Endothelial cell of umbilical vein (primary cell): Measurements from ENCODE around the gene RPS6KL1. TPM values are rescaled to one million over a fixed set of nuclear protein-coding genes. Genes with fewer than 3 reads are reported as not detected.

ENCODE experiments used
- BruUV-seq: library from RNA; stranded (reverse); fragments of 400-500 nt; replicated peaks from 2 replicates; lab custom pipeline; 2021; lab: Mats Ljungman, UMichigan
- CTCF ChIA-PET: fragments of 300-600, 350-600 bp; sonication (Branson Sonifier 250); formaldehyde crosslinking; loops from one replicate; lab custom pipeline; 2021; ENCODE audit warnings: antibody characterized with exemption, inconsistent platforms; lab: Charles Lee
- POLR2A ChIA-PET: fragments of 300-600, 350-600 bp; sonication (Branson Sonifier 250); formaldehyde crosslinking; loops from one replicate; lab custom pipeline; 2021; ENCODE audit warnings: antibody characterized with exemption, inconsistent platforms; lab: Charles Lee
- DNase-seq: peaks from one replicate; pipeline ENCODE4 v3.0.0-alpha.2; 2011; ENCODE audit warnings: low read depth, low spot score
- FAIRE-seq: peaks from 2 replicates; lab custom pipeline; 2011; peaks lifted over from hg19 to GRCh38; lab: Jason Lieb, UNC
- H2AFZ ChIP-seq: 2 replicates; pipeline ENCODE4 v1.6.0; 2012; ENCODE audit warnings: low read depth, low read length, control low read depth, inconsistent platforms
- H3K27ac ChIP-seq: 2 replicates; pipeline ENCODE4 v1.5.1; 2011; ENCODE audit warnings: low read depth, mild to moderate bottlenecking, control low read depth, low read length, moderate library complexity; ENCODE audit not compliant: insufficient read depth
- H3K27me3 ChIP-seq, 2 experiments: 2 replicates each; pipeline versions ENCODE4 v1.6.0 to v1.6.1; 2011; ENCODE audit warnings: low read length in 2 of 2, mixed read lengths in 1 of 2; ENCODE audit not compliant: control insufficient read depth in 2 of 2, insufficient read depth in 2 of 2
- H3K36me3 ChIP-seq, 2 experiments: 2 replicates in 1 of 2; 3 replicates in 1 of 2; pipeline ENCODE4 v1.5.1; 2011; ENCODE audit warnings: low read length in 2 of 2, mild to moderate bottlenecking in 1 of 2, moderate library complexity in 1 of 2; ENCODE audit not compliant: control insufficient read depth in 2 of 2, insufficient read depth in 2 of 2; ENCODE audit errors: extremely low read depth in 1 of 2
- H3K4me1 ChIP-seq: 3 replicates; pipeline ENCODE4 v1.5.1; 2011; ENCODE audit warnings: mild to moderate bottlenecking, low read length; ENCODE audit not compliant: control insufficient read depth, insufficient read depth; ENCODE audit errors: extremely low read depth
- H3K4me2 ChIP-seq: 2 replicates; pipeline ENCODE4 v1.6.1; 2011; ENCODE audit warnings: low read length, control low read depth, mixed read lengths; ENCODE audit not compliant: insufficient read depth
- H3K4me3 ChIP-seq, 3 experiments: fragments of 200-600 bp in 1 of 3; sonication (generic), shearing (Covaris generic) in 1 of 3; replicated peaks in 1 of 3; 2 replicates each; pipeline ENCODE4 v1.5.1; 2011 to 2016; ENCODE audit warnings: control low read depth in 3 of 3, low read length in 3 of 3, mild to moderate bottlenecking in 2 of 3, inconsistent platforms in 1 of 3, low read depth in 1 of 3, moderate library complexity in 1 of 3; ENCODE audit not compliant: insufficient read depth in 1 of 3
- H3K79me2 ChIP-seq: 2 replicates; pipeline ENCODE4 v1.6.0; 2012; ENCODE audit warnings: low read length, inconsistent platforms; ENCODE audit not compliant: control insufficient read depth, insufficient read depth
- H3K9ac ChIP-seq: replicated peaks from 2 replicates; pipeline ENCODE3; 2011; ENCODE audit warnings: low read length, control low read depth; ENCODE audit not compliant: insufficient read depth; ENCODE audit errors: extremely low read depth
- H3K9me1 ChIP-seq: replicated peaks from 3 replicates; pipeline ENCODE4 v1.6.0; 2011; ENCODE audit warnings: mild to moderate bottlenecking, low read length; ENCODE audit not compliant: control insufficient read depth, insufficient read depth; ENCODE audit errors: extremely low read depth
- H3K9me3 ChIP-seq: replicated peaks from 2 replicates; pipeline ENCODE4 v1.5.1; 2012; ENCODE audit warnings: low read length, inconsistent platforms; ENCODE audit not compliant: control insufficient read depth, insufficient read depth
- H4K20me1 ChIP-seq: replicated peaks from 2 replicates; pipeline ENCODE3; 2011; ENCODE audit warnings: mild to moderate bottlenecking, low read length; ENCODE audit not compliant: control insufficient read depth, insufficient read depth; ENCODE audit errors: extremely low read depth
- CTCF ChIP-seq, 2 donors: IDR thresholded peaks; 1 replicate in 1 of 2; 2 replicates in 1 of 2; pipeline ENCODE4 v1.5.1; 2011; ENCODE audit warnings: low read length in 2 of 2, mild to moderate bottlenecking in 2 of 2, moderate library complexity in 2 of 2, control low read depth in 1 of 2, inconsistent platforms in 1 of 2, low read depth in 1 of 2; ENCODE audit not compliant: insufficient read depth in 1 of 2; ENCODE audit errors: extremely low read depth in 1 of 2
- EZH2 ChIP-seq: IDR thresholded peaks from 2 replicates; pipeline ENCODE4 v1.6.1; 2012; ENCODE audit warnings: borderline replicate concordance, low read depth, mild to moderate bottlenecking, moderate library complexity, low read length, inconsistent platforms; ENCODE audit not compliant: severe bottlenecking
- FOS ChIP-seq: IDR thresholded peaks from 2 replicates; pipeline ENCODE4 v1.6.1; 2011; ENCODE audit warnings: mild to moderate bottlenecking, low read length, moderate library complexity, borderline replicate concordance; ENCODE audit not compliant: insufficient read depth
- GATA2 ChIP-seq: IDR thresholded peaks from 2 replicates; pipeline ENCODE4 v1.7.0; 2011; ENCODE audit warnings: low read depth, mild to moderate bottlenecking, moderate library complexity, mixed read lengths, low read length; ENCODE audit not compliant: insufficient read length, insufficient read depth
- JUN ChIP-seq: IDR thresholded peaks from 2 replicates; pipeline ENCODE4 v1.6.1; 2011; ENCODE audit warnings: borderline replicate concordance, low read depth; ENCODE audit not compliant: insufficient read length, insufficient read depth
- MAX ChIP-seq: IDR thresholded peaks from 2 replicates; pipeline ENCODE4 v1.6.1; 2011; ENCODE audit not compliant: insufficient read depth, insufficient read length
- MYC ChIP-seq: IDR thresholded peaks from one replicate; pipeline ENCODE4 v1.6.1; 2011; ENCODE audit warnings: mild to moderate bottlenecking, low read depth, low read length
- POLR2A ChIP-seq: IDR thresholded peaks from 2 replicates; pipeline ENCODE4 v1.6.1; 2012; ENCODE audit warnings: low read depth, mild to moderate bottlenecking, control low read depth, low read length
- POLR2AphosphoS5 ChIP-seq: IDR thresholded peaks from 2 replicates; pipeline ENCODE4 v1.6.1; 2012; ENCODE audit warnings: low read depth, mild to moderate bottlenecking, control low read depth, low read length, moderate library complexity; ENCODE audit not compliant: insufficient read depth
- dilution Hi-C: fragments of 300-500 bp; cut with MboI; formaldehyde crosslinking; loops from one replicate; pipeline ENCODE4 v1.15.0; 2019; ENCODE audit warnings: low sequenced_read_pairs; ENCODE audit not compliant: extremely low pct_ligation_motif_present
- intact Hi-C: fragments of 100-400 bp; cut with micrococcal nuclease; formaldehyde crosslinking; loops from one replicate; pipeline ENCODE4 v1.10.0; 2022
- polyA plus RNA-seq, 4 experiments: library from polyadenylated mRNA; depleted of rRNA in 3 of 4; stranded (reverse) in 3 of 4; unstranded in 1 of 4; fragments of >200 nt; gene quantifications; 2 replicates each; pipeline versions ENCODE4 v1.2.1 to v1.2.3, GENCODE V29; 2011 to 2012; ENCODE audit warnings: missing spikeins in 1 of 4
- total RNA-seq: library from RNA; stranded (reverse); gene quantifications from 2 replicates; pipeline ENCODE4 v1.2.3, GENCODE V29; 2021

Gene RPS6KL1
- total and polyA plus RNA-seq, 2 donors (not counting 3 experiments of a cell fraction or from before 2014, with no cell fraction given) = 10.2 to 23.8 TPM

- Histone ChIP-seq H3K36me3 (peaks cover 51 to 66% of the 10 kb centered on the region in 2 experiments), H2AFZ (no peak overlapping the region), H3K4me3 (no peak overlapping the region), H3K4me2 (no peak overlapping the region), H3K4me1 (no peaks in the 10 kb centered on the region), H3K9me3 (no peaks in the 10 kb centered on the region), H3K79me2 (no peaks in the 10 kb centered on the region), H3K9ac (no peak overlapping the region), H3K27me3 (no peaks in the 10 kb centered on the region), H3K27ac (no peak overlapping the region), H4K20me1 (no peaks in the 10 kb centered on the region), H3K9me1 (no peaks in the 10 kb centered on the region)
- BruUV-seq = no TSS peak
- no peak for TF ChIP-seq GATA2
- no peak for TF ChIP-seq POLR2A
- no peak for TF ChIP-seq EZH2
- no peak for TF ChIP-seq MYC
- TF ChIP-seq JUN = no peak
- no peak for TF ChIP-seq CTCF (IDR thresholded peaks at IDR 0.05; ENCODE audit: extremely low read depth in 1 of 2, insufficient read depth in 1 of 2, low read depth in 1 of 2, low read length in 2 of 2)
- no peak for TF ChIP-seq MAX
- TF ChIP-seq POLR2AphosphoS5 = no peak
- TF ChIP-seq FOS = no peak
- no peak for FAIRE-seq
- intact Hi-C loops (no loop called here), dilution Hi-C loops (no loop called here)
- ChIA-PET POLR2A (interaction anchor here (0.9 kb wide), 1 partner anchor 20 kb away, joined by 3 read pairs; no protein-coding TSS in a partner anchor), CTCF (interaction anchor here (8.0 kb wide), 1 partner anchor 37 kb away, joined by 61 read pairs; no protein-coding TSS in a partner anchor)
- no peak for DNase-seq
These were observed 24.4 kb downstream of the RPS6KL1 start for GRCh38 chr14:74898694-74899093.
